DOHH2 (cell line): Measurements from ENCODE around the gene RASA2.

ENCODE experiments used
- H3F3A ChIP-seq: fragments of 200-600 bp; sonication (generic), shearing (Covaris generic); 2 replicates; pipeline ENCODE4 v1.6.0; 2016; ENCODE audit warnings: antibody characterized with exemption, mild to moderate bottlenecking; ENCODE audit not compliant: control insufficient read depth, insufficient read depth
- H3K27ac ChIP-seq: fragments of 200-600 bp; sonication (generic); 2 replicates; pipeline ENCODE4 v1.5.1; 2014; ENCODE audit warnings: low read depth, mild to moderate bottlenecking, low read length, moderate library complexity
- H3K27me3 ChIP-seq: fragments of 200-600 bp; sonication (generic); 2 replicates; pipeline ENCODE4 v1.6.1; 2014; ENCODE audit warnings: mild to moderate bottlenecking, low read length, mixed read lengths; ENCODE audit not compliant: control insufficient read depth
- H3K36me3 ChIP-seq: fragments of 200-600 bp; sonication (generic); 2 replicates; pipeline ENCODE4 v1.6.1; 2014; ENCODE audit warnings: mild to moderate bottlenecking, low read length, moderate library complexity, mixed read lengths; ENCODE audit not compliant: control insufficient read depth
- H3K4me1 ChIP-seq: fragments of 200-600 bp; sonication (generic); 2 replicates; pipeline ENCODE4 v1.6.1; 2014; ENCODE audit warnings: mild to moderate bottlenecking, low read length, mixed read lengths; ENCODE audit not compliant: control insufficient read depth
- H3K4me2 ChIP-seq: fragments of 200-600 bp; sonication (generic); 2 replicates; pipeline ENCODE4 v1.6.0; 2014; ENCODE audit warnings: mild to moderate bottlenecking, low read length, moderate library complexity
- H3K4me3 ChIP-seq: fragments of 200-600 bp; sonication (generic); 2 replicates; pipeline ENCODE4 v1.5.1; 2014; ENCODE audit warnings: mild to moderate bottlenecking, low read length, mixed read lengths
- H3K79me2 ChIP-seq: fragments of 200-600 bp; sonication (generic); 2 replicates; pipeline ENCODE4 v1.6.1; 2014; ENCODE audit warnings: mild to moderate bottlenecking, low read length, mixed read lengths; ENCODE audit not compliant: control insufficient read depth
- H3K9me2 ChIP-seq: fragments of 200-600 bp; sonication (generic); replicated peaks from 2 replicates; pipeline ENCODE4 v1.6.1; 2014; ENCODE audit warnings: mild to moderate bottlenecking, low read length, mixed read lengths; ENCODE audit not compliant: control insufficient read depth
- H3K9me3 ChIP-seq: fragments of 200-600 bp; sonication (generic); 2 replicates; pipeline ENCODE4 v1.6.1; 2014; ENCODE audit warnings: antibody characterized with exemption, low read length, mixed read lengths; ENCODE audit not compliant: control insufficient read depth, insufficient read depth
- H4K20me1 ChIP-seq: fragments of 200-600 bp; sonication (generic); 2 replicates; pipeline ENCODE4 v1.6.0; 2014; ENCODE audit warnings: low read depth, mild to moderate bottlenecking, antibody characterized with exemption, low read length, moderate library complexity; ENCODE audit not compliant: control insufficient read depth, insufficient read depth
- CTCF ChIP-seq: fragments of 200-600 bp; sonication (generic); IDR thresholded peaks from one replicate; pipeline ENCODE4 v1.5.1; 2014; ENCODE audit warnings: antibody characterized with exemption, mild to moderate bottlenecking, low read depth, low read length; ENCODE audit not compliant: poor library complexity, severe bottlenecking
- EZH2phosphoT487 ChIP-seq: fragments of 200-600 bp; sonication (generic); IDR thresholded peaks from 2 replicates; pipeline ENCODE4 v1.6.1; 2017; ENCODE audit warnings: borderline replicate concordance, mild to moderate bottlenecking, antibody characterized with exemption, low read length, moderate library complexity, mixed read lengths

Gene RASA2

GRCh38 chr3:141498598-141499223 is 11.9 kb downstream of the RASA2 start:
- Histone ChIP-seq H3K4me2 (peak overlapping the region; percentile 61), H3K27ac (peak overlapping the region; percentile 38), H4K20me1 (peaks cover 6% of the 10 kb centered on the region; the same call in 1 of the 2 replicates), H3K4me3 (peak overlapping the region; percentile 49), H3K36me3 (peaks cover 39% of the 10 kb centered on the region), H3K9me3 (no peaks in the 10 kb centered on the region), H3K4me1 (peaks cover 29% of the 10 kb centered on the region), H3K27me3 (no peaks in the 10 kb centered on the region), H3F3A (0 out of 2 replicates have a peak, but pooled peaks cover 2% of the 10 kb centered on the region), H3K9me2 (no peaks in the 10 kb centered on the region), H3K79me2 (peaks cover 87% of the 10 kb centered on the region)
- no peak for TF ChIP-seq EZH2phosphoT487
- TF ChIP-seq CTCF = no peak

GRCh38 chr3:141499284-141499683 is 12.5 kb downstream of the RASA2 start:
- H3K4me1 ChIP-seq = peaks cover 29% of the 10 kb centered on the region
- H3F3A ChIP-seq = 0 out of 2 replicates have a peak, but pooled peaks cover 2% of the 10 kb centered on the region
- peak overlapping the region; percentile 38 for H3K27ac ChIP-seq
- TF ChIP-seq CTCF (no peak), EZH2phosphoT487 (no peak)
- peak overlapping the region; percentile 61 for H3K4me2 ChIP-seq
- no peaks in the 10 kb centered on the region for H3K9me2 ChIP-seq
- H3K36me3 ChIP-seq = peaks cover 38% of the 10 kb centered on the region
- H3K27me3 ChIP-seq = no peaks in the 10 kb centered on the region
- peaks cover 6% of the 10 kb centered on the region; the same call in 1 of the 2 replicates for H4K20me1 ChIP-seq
- peaks cover 87% of the 10 kb centered on the region for H3K79me2 ChIP-seq
- no peaks in the 10 kb centered on the region for H3K9me3 ChIP-seq
- peak overlapping the region; percentile 49 for H3K4me3 ChIP-seq

- peaks cover 29% of the 10 kb centered on the region for H3K4me1 ChIP-seq
- no peak for TF ChIP-seq CTCF
- TF ChIP-seq EZH2phosphoT487 = no peak
- H3K36me3 ChIP-seq = peaks cover 34% of the 10 kb centered on the region
- H3F3A ChIP-seq = 0 out of 2 replicates have a peak, but pooled peaks cover 2% of the 10 kb centered on the region
- no peak overlapping the region for H3K27ac ChIP-seq
- H3K27me3 ChIP-seq = no peaks in the 10 kb centered on the region
- H4K20me1 ChIP-seq = peaks cover 6% of the 10 kb centered on the region; the same call in 1 of the 2 replicates
- no peaks in the 10 kb centered on the region for H3K9me3 ChIP-seq
- peaks cover 87% of the 10 kb centered on the region for H3K79me2 ChIP-seq
- no peaks in the 10 kb centered on the region for H3K9me2 ChIP-seq
- H3K4me3 ChIP-seq = no peak overlapping the region
- no peak overlapping the region for H3K4me2 ChIP-seq
Observed at GRCh38 chr3:141499965-141500364, 13.1 kb downstream of the RASA2 start.
